ENCODE data around the gene ELMOD1. TPM values are rescaled to one million over a fixed set of nuclear protein-coding genes. Genes with fewer than 3 reads are reported as not detected.

Gene ELMOD1
- total and polyA plus RNA-seq, 4 donors: 0.14 to 0.42 TPM; not detected in 2

DNA sequence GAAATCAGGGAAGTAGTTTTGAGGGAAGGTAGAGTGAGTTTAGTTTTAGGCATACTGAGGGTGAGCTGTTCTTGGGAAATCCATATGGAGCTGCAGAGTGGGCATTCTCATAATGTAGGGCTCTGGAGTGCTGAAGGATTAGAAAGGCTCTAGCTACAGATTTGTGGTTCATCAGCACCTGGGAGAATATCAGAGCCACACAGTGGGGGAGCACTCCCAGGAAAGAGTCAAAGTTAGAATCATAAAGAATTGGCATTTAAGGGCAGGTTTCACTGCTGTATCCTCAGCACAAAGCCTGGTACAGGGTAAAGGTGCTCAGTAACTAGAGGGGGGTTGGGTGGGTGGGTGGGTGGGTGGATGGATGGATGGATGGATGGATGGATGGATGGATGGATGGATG is 68.4 kb downstream of the ELMOD1 start:
- Histone ChIP-seq H3K9me3 (ENCODE audit: control insufficient read depth in 4 of 4, low read length in 3 of 4) (no peaks in the 10 kb centered on the region), H3K27me3 (ENCODE audit: control insufficient read depth in 4 of 4, insufficient read depth in 4 of 4, low read length in 3 of 4) (no peaks in the 10 kb centered on the region), H3K36me3 (ENCODE audit: control insufficient read depth in 4 of 4, insufficient read depth in 3 of 4, low read depth in 1 of 4, low read length in 3 of 4) (no peaks in the 10 kb centered on the region), H3K9ac (ENCODE audit: low read depth in 1 of 2, low read length in 2 of 2) (no peak overlapping the region), H3K27ac (ENCODE audit: low read depth in 1 of 2, low read length in 2 of 2) (no peak overlapping the region), H3K4me1 (ENCODE audit: control insufficient read depth in 4 of 4, insufficient read depth in 4 of 4, low read length in 3 of 4) (peaks cover 0 to 2% (median 0%) of the 10 kb centered on the region in 4 donors), H3K4me3 (ENCODE audit: low read depth in 1 of 3, low read length in 3 of 3) (no peak overlapping the region)
- TF ChIP-seq YY1 (IDR thresholded peaks at IDR 0.05) (no peak), FOXA1 (IDR thresholded peaks at IDR 0.05) (no peak)
- TF ChIP-seq, protein P1, sequence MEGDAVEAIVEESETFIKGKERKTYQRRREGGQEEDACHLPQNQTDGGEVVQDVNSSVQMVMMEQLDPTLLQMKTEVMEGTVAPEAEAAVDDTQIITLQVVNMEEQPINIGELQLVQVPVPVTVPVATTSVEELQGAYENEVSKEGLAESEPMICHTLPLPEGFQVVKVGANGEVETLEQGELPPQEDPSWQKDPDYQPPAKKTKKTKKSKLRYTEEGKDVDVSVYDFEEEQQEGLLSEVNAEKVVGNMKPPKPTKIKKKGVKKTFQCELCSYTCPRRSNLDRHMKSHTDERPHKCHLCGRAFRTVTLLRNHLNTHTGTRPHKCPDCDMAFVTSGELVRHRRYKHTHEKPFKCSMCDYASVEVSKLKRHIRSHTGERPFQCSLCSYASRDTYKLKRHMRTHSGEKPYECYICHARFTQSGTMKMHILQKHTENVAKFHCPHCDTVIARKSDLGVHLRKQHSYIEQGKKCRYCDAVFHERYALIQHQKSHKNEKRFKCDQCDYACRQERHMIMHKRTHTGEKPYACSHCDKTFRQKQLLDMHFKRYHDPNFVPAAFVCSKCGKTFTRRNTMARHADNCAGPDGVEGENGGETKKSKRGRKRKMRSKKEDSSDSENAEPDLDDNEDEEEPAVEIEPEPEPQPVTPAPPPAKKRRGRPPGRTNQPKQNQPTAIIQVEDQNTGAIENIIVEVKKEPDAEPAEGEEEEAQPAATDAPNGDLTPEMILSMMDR (IDR thresholded peaks at IDR 0.05; ENCODE audit: low read depth, low read length, missing input control): no peak
- no peak for DNase-seq (ENCODE audit: low spot score)

DNA sequence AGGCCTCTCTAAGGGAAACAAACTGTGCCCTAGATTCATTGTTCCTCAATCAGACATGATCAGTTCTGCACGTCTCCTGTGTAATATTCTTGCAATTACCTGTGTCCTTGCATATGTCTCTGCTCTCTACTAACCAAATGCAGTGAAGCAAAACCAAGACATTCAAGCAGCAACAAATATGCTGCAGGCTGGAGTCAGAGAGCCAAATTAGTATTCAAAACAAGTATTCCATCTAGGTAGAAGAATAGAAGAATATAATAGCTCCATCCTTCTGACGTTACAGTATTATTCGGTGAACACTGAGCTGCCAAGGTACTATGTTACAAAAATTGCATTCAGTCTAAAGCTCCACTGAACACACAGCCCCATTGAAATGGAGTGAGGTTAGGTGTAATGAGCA is 69.1 kb downstream of the ELMOD1 start:
- no peaks in the 10 kb centered on the region for H3K36me3 ChIP-seq (ENCODE audit: control insufficient read depth in 4 of 4, insufficient read depth in 3 of 4, low read depth in 1 of 4, low read length in 3 of 4)
- no peak overlapping the region for H3K27ac ChIP-seq (ENCODE audit: low read depth in 1 of 2, low read length in 2 of 2)
- 91% methylated on average over 3 of the region's 3 CpGs for WGBS
- H3K4me3 ChIP-seq (ENCODE audit: low read depth in 1 of 3, low read length in 3 of 3): no peak overlapping the region
- no peak for DNase-seq (ENCODE audit: low spot score)
- no peaks in the 10 kb centered on the region for H3K27me3 ChIP-seq (ENCODE audit: control insufficient read depth in 4 of 4, insufficient read depth in 4 of 4, low read length in 3 of 4)
- TF ChIP-seq, protein P2, sequence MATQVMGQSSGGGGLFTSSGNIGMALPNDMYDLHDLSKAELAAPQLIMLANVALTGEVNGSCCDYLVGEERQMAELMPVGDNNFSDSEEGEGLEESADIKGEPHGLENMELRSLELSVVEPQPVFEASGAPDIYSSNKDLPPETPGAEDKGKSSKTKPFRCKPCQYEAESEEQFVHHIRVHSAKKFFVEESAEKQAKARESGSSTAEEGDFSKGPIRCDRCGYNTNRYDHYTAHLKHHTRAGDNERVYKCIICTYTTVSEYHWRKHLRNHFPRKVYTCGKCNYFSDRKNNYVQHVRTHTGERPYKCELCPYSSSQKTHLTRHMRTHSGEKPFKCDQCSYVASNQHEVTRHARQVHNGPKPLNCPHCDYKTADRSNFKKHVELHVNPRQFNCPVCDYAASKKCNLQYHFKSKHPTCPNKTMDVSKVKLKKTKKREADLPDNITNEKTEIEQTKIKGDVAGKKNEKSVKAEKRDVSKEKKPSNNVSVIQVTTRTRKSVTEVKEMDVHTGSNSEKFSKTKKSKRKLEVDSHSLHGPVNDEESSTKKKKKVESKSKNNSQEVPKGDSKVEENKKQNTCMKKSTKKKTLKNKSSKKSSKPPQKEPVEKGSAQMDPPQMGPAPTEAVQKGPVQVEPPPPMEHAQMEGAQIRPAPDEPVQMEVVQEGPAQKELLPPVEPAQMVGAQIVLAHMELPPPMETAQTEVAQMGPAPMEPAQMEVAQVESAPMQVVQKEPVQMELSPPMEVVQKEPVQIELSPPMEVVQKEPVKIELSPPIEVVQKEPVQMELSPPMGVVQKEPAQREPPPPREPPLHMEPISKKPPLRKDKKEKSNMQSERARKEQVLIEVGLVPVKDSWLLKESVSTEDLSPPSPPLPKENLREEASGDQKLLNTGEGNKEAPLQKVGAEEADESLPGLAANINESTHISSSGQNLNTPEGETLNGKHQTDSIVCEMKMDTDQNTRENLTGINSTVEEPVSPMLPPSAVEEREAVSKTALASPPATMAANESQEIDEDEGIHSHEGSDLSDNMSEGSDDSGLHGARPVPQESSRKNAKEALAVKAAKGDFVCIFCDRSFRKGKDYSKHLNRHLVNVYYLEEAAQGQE (IDR thresholded peaks at IDR 0.05): no peak
- TF ChIP-seq SP1 (IDR thresholded peaks at IDR 0.05) (no peak), RAD21 (IDR thresholded peaks at IDR 0.05) (no peak), EGR1 (IDR thresholded peaks at IDR 0.05; ENCODE audit: low read depth in 2 of 2) (no peak), TAF1 (conservative IDR thresholded peaks at IDR 0.05) (no peak), NR2F2 (IDR thresholded peaks at IDR 0.05) (no peak), JUND (IDR thresholded peaks at IDR 0.05) (no peak), FOXA2 (IDR thresholded peaks at IDR 0.05) (no peak), HNF4A (conservative IDR thresholded peaks at IDR 0.05) (no peak), FOXA1 (IDR thresholded peaks at IDR 0.05) (no peak), RXRA (IDR thresholded peaks at IDR 0.05) (no peak), HNF4G (IDR thresholded peaks at IDR 0.05) (no peak), YY1 (IDR thresholded peaks at IDR 0.05) (no peak), GABPA (IDR thresholded peaks at IDR 0.05 in 1 of 2, conservative IDR thresholded peaks at IDR 0.05 in 1 of 2) (no peak)
- TF ChIP-seq, protein P3, sequence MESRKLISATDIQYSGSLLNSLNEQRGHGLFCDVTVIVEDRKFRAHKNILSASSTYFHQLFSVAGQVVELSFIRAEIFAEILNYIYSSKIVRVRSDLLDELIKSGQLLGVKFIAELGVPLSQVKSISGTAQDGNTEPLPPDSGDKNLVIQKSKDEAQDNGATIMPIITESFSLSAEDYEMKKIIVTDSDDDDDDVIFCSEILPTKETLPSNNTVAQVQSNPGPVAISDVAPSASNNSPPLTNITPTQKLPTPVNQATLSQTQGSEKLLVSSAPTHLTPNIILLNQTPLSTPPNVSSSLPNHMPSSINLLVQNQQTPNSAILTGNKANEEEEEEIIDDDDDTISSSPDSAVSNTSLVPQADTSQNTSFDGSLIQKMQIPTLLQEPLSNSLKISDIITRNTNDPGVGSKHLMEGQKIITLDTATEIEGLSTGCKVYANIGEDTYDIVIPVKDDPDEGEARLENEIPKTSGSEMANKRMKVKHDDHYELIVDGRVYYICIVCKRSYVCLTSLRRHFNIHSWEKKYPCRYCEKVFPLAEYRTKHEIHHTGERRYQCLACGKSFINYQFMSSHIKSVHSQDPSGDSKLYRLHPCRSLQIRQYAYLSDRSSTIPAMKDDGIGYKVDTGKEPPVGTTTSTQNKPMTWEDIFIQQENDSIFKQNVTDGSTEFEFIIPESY (IDR thresholded peaks at IDR 0.05): no peak
- TF ChIP-seq, protein P4, sequence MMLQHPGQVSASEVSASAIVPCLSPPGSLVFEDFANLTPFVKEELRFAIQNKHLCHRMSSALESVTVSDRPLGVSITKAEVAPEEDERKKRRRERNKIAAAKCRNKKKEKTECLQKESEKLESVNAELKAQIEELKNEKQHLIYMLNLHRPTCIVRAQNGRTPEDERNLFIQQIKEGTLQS (IDR thresholded peaks at IDR 0.05): no peak
- TF ChIP-seq, protein P5, sequence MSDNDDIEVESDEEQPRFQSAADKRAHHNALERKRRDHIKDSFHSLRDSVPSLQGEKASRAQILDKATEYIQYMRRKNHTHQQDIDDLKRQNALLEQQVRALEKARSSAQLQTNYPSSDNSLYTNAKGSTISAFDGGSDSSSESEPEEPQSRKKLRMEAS (IDR thresholded peaks at IDR 0.05): no peak
- TF ChIP-seq, protein P1 (IDR thresholded peaks at IDR 0.05; ENCODE audit: low read depth, low read length, missing input control): no peak
- H3K9me3 ChIP-seq (ENCODE audit: control insufficient read depth in 4 of 4, low read length in 3 of 4): no peaks in the 10 kb centered on the region
- no peak overlapping the region for H3K9ac ChIP-seq (ENCODE audit: low read depth in 1 of 2, low read length in 2 of 2)
- H3K4me1 ChIP-seq (ENCODE audit: control insufficient read depth in 4 of 4, insufficient read depth in 4 of 4, low read length in 3 of 4): peaks cover 0 to 2% (median 0%) of the 10 kb centered on the region in 4 donors
